ENCODE results near the gene KLHL25.

DNA sequence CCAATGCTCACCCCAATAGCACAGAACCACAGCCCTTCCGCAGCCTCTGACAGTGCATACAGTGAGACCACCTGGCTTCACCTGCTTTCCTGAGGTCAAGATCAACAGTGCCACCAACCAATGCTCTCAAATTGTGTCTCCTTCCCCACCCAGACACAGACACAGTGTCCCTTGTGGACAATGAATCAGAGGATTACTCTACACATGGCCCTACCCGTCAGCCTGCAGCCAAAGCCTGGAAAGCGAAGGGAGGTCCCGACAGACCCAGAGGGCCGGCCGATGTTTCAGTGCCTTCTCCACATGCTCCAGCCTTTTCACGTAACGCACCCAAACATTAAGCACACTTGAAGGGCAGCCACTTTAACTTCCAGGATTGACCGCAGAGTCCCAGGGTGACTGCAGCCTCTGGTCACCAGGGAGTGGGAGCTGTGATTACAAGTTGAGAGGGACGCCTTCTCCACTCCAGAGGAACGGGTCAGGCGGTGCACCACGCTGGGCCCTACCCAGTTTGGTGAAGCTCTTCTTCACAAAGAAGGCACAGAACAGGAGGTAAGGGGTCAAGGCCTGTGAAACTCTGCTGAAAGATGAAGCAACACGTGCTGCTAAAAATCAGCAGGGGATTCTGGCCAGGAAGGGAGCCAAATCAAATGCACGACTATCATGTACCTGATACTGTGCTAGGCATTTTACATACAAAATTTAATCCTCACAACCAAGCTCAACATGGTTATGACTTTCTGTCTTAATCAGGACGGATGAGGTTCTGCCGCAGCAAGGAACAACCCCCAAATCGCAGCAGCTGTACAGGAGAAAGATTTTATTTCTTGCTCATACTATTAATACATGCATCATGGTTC, 17.2 kb downstream of the KLHL25 start:
- TF ChIP-seq POLR2AphosphoS5 (IDR thresholded peaks at IDR 0.05) = no peak
- TF ChIP-seq, protein P1, sequence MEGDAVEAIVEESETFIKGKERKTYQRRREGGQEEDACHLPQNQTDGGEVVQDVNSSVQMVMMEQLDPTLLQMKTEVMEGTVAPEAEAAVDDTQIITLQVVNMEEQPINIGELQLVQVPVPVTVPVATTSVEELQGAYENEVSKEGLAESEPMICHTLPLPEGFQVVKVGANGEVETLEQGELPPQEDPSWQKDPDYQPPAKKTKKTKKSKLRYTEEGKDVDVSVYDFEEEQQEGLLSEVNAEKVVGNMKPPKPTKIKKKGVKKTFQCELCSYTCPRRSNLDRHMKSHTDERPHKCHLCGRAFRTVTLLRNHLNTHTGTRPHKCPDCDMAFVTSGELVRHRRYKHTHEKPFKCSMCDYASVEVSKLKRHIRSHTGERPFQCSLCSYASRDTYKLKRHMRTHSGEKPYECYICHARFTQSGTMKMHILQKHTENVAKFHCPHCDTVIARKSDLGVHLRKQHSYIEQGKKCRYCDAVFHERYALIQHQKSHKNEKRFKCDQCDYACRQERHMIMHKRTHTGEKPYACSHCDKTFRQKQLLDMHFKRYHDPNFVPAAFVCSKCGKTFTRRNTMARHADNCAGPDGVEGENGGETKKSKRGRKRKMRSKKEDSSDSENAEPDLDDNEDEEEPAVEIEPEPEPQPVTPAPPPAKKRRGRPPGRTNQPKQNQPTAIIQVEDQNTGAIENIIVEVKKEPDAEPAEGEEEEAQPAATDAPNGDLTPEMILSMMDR (IDR thresholded peaks at IDR 0.05) = no peak
- no peak for TF ChIP-seq POLR2A (IDR thresholded peaks at IDR 0.05)
- TF ChIP-seq EP300 (IDR thresholded peaks at IDR 0.05) = no peak
